GM04504 (cell line): ENCODE measurements around the gene SUPT4H1.
A peak's percentile ranks its signal among the peaks of the same experiment; 100 is the strongest.

Source experiments
- DNase-seq: peaks from one replicate; pipeline ENCODE4 v3.0.0-alpha.2; 2012; ENCODE audit warnings: low read depth

SUPT4H1 gene

GRCh38 chr17:58317421-58318064 is 34.5 kb downstream of the SUPT4H1 start:
- DNase-seq: peak; percentile 24

GRCh38 chr17:58316260-58316960 is 35.6 kb downstream of the SUPT4H1 start:
- DNase-seq: no peak

- no peak for DNase-seq
Measured at GRCh38 chr17:58315750-58316149, 36.3 kb downstream of the SUPT4H1 start.

- no peak for DNase-seq
Measured at GRCh38 chr17:58315281-58315711, 36.7 kb downstream of the SUPT4H1 start.

- DNase-seq: no peak
Measured at GRCh38 chr17:58314706-58315015, 37.3 kb downstream of the SUPT4H1 start.

GRCh38 chr17:58313815-58314705 is 37.9 kb downstream of the SUPT4H1 start:
- DNase-seq: no peak

GRCh38 chr17:58312829-58313228 is 39.2 kb downstream of the SUPT4H1 start:
- DNase-seq: no peak

- no peak for DNase-seq
Measured at GRCh38 chr17:58312021-58312630, 39.9 kb downstream of the SUPT4H1 start.

- DNase-seq: no peak
Measured at GRCh38 chr17:58311429-58311894, 40.5 kb downstream of the SUPT4H1 start.

GRCh38 chr17:58310511-58311428 is 41.2 kb downstream of the SUPT4H1 start:
- DNase-seq: no peak

- DNase-seq: no peak
Measured at GRCh38 chr17:58309918-58310259, 42.1 kb downstream of the SUPT4H1 start.

GRCh38 chr17:58308985-58309917 is 42.8 kb downstream of the SUPT4H1 start:
- no peak for DNase-seq

- DNase-seq: no peak
Measured at GRCh38 chr17:58308173-58308984, 43.6 kb downstream of the SUPT4H1 start.

- DNase-seq: no peak
Measured at GRCh38 chr17:58307468-58308172, 44.4 kb downstream of the SUPT4H1 start.

GRCh38 chr17:58306131-58306951 is 45.7 kb downstream of the SUPT4H1 start:
- DNase-seq: no peak

GRCh38 chr17:58305626-58306025 is 46.4 kb downstream of the SUPT4H1 start:
- no peak for DNase-seq

- DNase-seq: no peak
Measured at GRCh38 chr17:58304750-58305486, 47.1 kb downstream of the SUPT4H1 start.
